ENCODE data around the gene TADA2A. TPM values are rescaled to one million over a fixed set of nuclear protein-coding genes. Genes with fewer than 3 reads are reported as not detected.

The TADA2A gene
- polyA plus RNA-seq, 1 donor (not counting 4 experiments of a cell fraction or from before 2014, with no cell fraction given), result 13.8 TPM

DNA sequence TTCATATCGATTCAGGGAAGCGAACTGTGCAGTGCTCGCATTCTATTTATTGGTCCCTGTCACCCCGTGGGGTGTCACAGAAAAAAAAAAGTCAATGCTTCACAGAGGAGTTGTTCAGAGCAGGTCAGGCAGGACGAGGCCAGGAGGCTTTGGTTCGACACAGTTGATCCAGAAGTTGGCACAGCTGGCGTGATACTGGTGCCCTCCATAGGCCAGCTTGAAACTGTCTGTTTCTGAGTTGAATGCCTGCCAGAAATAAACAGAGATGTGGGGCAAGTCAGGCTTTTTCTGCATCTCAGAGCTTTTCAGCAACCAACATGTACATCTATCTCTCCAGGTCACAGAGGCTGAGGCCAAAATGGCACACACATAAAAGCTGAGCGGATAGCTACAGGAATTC lies 112.1 kb downstream of the TADA2A start:
- Histone ChIP-seq H3K9me1 (ENCODE audit: control insufficient read depth, extremely low read depth, insufficient read depth, low read length) (no peaks in the 10 kb centered on the region), H2AFZ (ENCODE audit: control insufficient read depth, low read length) (no peak overlapping the region), H3K4me1 (ENCODE audit: control insufficient read depth, extremely low read depth, insufficient read depth, low read length) (peaks cover 5% of the 10 kb centered on the region), H3K4me2 (ENCODE audit: control insufficient read depth, extremely low read depth, insufficient read depth, low read depth, low read length) (no peak overlapping the region), H3K4me3 (ENCODE audit: control insufficient read depth in 2 of 3, extremely low read depth in 1 of 3, insufficient read depth in 2 of 3, low read depth in 1 of 3, low read length in 3 of 3) (no peak overlapping the region), H4K20me1 (ENCODE audit: control insufficient read depth, extremely low read depth, insufficient read depth, low read length) (peaks cover 2% of the 10 kb centered on the region), H3K36me3 (ENCODE audit: control insufficient read depth in 2 of 2, extremely low read depth in 1 of 2, insufficient read depth in 2 of 2, low read length in 2 of 2) (peaks cover 4 to 17% of the 10 kb centered on the region in 2 experiments), H3K27ac (ENCODE audit: control insufficient read depth, insufficient read depth, low read length) (no peak overlapping the region), H3K9ac (ENCODE audit: control insufficient read depth, extremely low read depth, insufficient read depth, low read length) (no peak overlapping the region), H3K79me2 (ENCODE audit: control insufficient read depth, insufficient read depth, low read length) (peaks cover 2% of the 10 kb centered on the region), H3K9me3 (ENCODE audit: control insufficient read depth, low read depth, low read length) (no peaks in the 10 kb centered on the region), H3K27me3 (ENCODE audit: control insufficient read depth, extremely low read depth, insufficient read depth, low read length) (no peaks in the 10 kb centered on the region)
- dilution Hi-C loops (cut with MboI; ENCODE audit: extremely low pct_ligation_motif_present, low sequenced_read_pairs), result no loop called here
- no peak for DNase-seq (ENCODE audit: low read depth, low spot score)
- FAIRE-seq, result no peak
- TF ChIP-seq EZH2 (IDR thresholded peaks at IDR 0.05; ENCODE audit: low read length), result no peak
- TF ChIP-seq, protein P1, sequence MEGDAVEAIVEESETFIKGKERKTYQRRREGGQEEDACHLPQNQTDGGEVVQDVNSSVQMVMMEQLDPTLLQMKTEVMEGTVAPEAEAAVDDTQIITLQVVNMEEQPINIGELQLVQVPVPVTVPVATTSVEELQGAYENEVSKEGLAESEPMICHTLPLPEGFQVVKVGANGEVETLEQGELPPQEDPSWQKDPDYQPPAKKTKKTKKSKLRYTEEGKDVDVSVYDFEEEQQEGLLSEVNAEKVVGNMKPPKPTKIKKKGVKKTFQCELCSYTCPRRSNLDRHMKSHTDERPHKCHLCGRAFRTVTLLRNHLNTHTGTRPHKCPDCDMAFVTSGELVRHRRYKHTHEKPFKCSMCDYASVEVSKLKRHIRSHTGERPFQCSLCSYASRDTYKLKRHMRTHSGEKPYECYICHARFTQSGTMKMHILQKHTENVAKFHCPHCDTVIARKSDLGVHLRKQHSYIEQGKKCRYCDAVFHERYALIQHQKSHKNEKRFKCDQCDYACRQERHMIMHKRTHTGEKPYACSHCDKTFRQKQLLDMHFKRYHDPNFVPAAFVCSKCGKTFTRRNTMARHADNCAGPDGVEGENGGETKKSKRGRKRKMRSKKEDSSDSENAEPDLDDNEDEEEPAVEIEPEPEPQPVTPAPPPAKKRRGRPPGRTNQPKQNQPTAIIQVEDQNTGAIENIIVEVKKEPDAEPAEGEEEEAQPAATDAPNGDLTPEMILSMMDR (optimal IDR thresholded peaks at IDR 0.05 in 1 of 3, IDR thresholded peaks at IDR 0.05 in 1 of 3, conservative IDR thresholded peaks at IDR 0.05 in 1 of 3; ENCODE audit: extremely low read depth in 1 of 3, insufficient read depth in 2 of 3, low read length in 3 of 3), result peak in 1 of 3 experiments; percentile 46

DNA sequence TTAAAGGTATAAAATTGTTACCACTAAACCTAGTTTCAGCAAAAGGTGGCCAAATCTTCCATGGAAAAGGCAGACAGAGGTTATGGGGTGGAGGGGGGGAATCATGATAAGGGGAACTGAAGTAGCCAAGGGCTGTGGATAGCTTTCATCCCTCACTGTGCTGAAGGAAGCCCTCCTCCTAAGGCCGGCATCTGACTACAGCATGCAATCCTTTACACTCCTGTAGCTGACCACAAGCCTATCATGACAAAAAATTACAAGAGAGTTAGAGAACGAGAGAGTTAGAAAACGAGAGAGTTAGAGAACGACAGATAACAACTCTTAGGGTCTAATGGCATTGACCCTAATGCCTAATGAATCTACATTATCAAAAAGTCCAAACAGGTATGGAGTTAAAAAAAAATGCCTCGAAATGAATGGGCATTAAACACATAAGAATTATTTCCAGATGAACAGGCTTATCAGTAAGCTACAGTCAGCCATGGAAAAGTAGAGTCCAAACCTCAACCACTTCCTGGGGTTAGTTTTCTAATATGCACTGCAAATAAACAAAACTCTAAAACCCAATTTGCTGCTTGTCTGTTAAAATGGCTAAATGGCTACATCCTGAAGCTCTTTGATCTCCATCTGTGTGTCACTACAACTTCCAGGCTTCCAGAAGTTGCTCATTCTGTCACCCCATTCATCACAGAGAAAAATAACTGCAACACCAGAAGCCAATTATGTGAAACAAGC lies 112.7 kb downstream of the TADA2A start:
- no peak overlapping the region for H3K27ac ChIP-seq (ENCODE audit: control insufficient read depth, insufficient read depth, low read length)

More for the DNA sequence above, 112.7 kb downstream of the TADA2A start:
- Histone ChIP-seq H3K36me3 (ENCODE audit: control insufficient read depth in 2 of 2, extremely low read depth in 1 of 2, insufficient read depth in 2 of 2, low read length in 2 of 2) (peaks cover 3 to 13% of the 10 kb centered on the region in 2 experiments), H3K9me1 (ENCODE audit: control insufficient read depth, extremely low read depth, insufficient read depth, low read length) (no peaks in the 10 kb centered on the region), H3K9me3 (ENCODE audit: control insufficient read depth, low read depth, low read length) (no peaks in the 10 kb centered on the region), H3K79me2 (ENCODE audit: control insufficient read depth, insufficient read depth, low read length) (no peaks in the 10 kb centered on the region), H3K4me3 (ENCODE audit: control insufficient read depth in 2 of 3, extremely low read depth in 1 of 3, insufficient read depth in 2 of 3, low read depth in 1 of 3, low read length in 3 of 3) (no peak overlapping the region), H3K9ac (ENCODE audit: control insufficient read depth, extremely low read depth, insufficient read depth, low read length) (no peak overlapping the region), H3K4me2 (ENCODE audit: control insufficient read depth, extremely low read depth, insufficient read depth, low read depth, low read length) (no peak overlapping the region), H3K4me1 (ENCODE audit: control insufficient read depth, extremely low read depth, insufficient read depth, low read length) (peaks cover 5% of the 10 kb centered on the region), H2AFZ (ENCODE audit: control insufficient read depth, low read length) (no peak overlapping the region), H3K27me3 (ENCODE audit: control insufficient read depth, extremely low read depth, insufficient read depth, low read length) (no peaks in the 10 kb centered on the region), H4K20me1 (ENCODE audit: control insufficient read depth, extremely low read depth, insufficient read depth, low read length) (no peaks in the 10 kb centered on the region)
- dilution Hi-C loops (cut with MboI; ENCODE audit: extremely low pct_ligation_motif_present, low sequenced_read_pairs), result no loop called here
- FAIRE-seq (no peak), DNase-seq (ENCODE audit: low read depth, low spot score) (no peak)
- TF ChIP-seq EZH2 (IDR thresholded peaks at IDR 0.05; ENCODE audit: low read length), result no peak
- TF ChIP-seq, protein P1 (optimal IDR thresholded peaks at IDR 0.05 in 1 of 3, IDR thresholded peaks at IDR 0.05 in 1 of 3, conservative IDR thresholded peaks at IDR 0.05 in 1 of 3; ENCODE audit: extremely low read depth in 1 of 3, insufficient read depth in 2 of 3, low read length in 3 of 3), result no peak

All from keratinocyte (primary cell).